ENCODE measurements around the gene DVL3. TPM values are rescaled to one million over a fixed set of nuclear protein-coding genes. Genes with fewer than 3 reads are reported as not detected.
A peak's percentile ranks its signal among the peaks of the same experiment; 100 is the strongest.
"Not testable (repeated sequence)": the region's sequence is repeated elsewhere in the genome, so short reads cannot be mapped to it uniquely, and the experiment has no call there.

Gene DVL3
- 51.7 and 61.6 TPM in 2 replicates for total RNA-seq

DNA sequence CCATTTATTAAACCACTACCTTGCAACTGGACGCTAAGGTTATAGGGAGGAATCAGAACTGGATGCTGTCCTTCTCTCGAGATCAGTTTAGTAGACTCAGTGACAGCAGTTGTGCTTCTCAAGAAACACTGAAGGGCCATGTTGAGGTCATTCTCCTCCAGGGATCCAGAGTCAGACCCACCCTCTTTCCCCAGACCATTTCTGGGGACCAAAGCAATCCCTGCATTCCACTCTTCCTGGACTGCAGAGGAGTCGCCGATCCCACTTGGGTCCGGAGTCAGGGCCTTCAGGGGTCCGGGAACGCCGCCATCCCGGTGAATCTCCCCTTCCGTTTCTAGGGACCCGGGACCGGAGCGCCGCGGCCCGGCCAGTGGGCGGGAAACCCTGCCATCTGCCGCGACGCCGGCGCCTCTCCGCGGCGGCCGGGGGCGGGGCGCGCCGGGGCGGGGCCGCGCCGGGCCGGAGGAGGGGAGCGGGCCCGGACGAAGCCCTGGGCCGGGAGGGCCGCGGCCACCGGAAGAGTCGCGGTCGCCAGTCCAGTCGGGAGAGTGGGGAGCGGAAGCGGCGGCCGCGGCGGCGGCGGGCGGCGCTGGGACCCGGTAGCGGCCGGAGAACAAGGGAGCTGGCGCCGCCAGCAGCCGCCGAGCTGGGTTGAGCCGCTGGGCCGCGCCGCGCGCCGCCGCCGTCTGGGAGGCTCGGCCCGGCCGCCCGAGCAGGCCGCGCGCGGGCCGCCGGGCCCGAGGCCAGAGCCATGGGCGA lies at the start of gene DVL3:
DVL3 (plus strand) TSS at position 493 of the 759 bp plus-strand sequence; CDS start at position 752, 259 bp downstream.
- TF ChIP-seq, protein P1, sequence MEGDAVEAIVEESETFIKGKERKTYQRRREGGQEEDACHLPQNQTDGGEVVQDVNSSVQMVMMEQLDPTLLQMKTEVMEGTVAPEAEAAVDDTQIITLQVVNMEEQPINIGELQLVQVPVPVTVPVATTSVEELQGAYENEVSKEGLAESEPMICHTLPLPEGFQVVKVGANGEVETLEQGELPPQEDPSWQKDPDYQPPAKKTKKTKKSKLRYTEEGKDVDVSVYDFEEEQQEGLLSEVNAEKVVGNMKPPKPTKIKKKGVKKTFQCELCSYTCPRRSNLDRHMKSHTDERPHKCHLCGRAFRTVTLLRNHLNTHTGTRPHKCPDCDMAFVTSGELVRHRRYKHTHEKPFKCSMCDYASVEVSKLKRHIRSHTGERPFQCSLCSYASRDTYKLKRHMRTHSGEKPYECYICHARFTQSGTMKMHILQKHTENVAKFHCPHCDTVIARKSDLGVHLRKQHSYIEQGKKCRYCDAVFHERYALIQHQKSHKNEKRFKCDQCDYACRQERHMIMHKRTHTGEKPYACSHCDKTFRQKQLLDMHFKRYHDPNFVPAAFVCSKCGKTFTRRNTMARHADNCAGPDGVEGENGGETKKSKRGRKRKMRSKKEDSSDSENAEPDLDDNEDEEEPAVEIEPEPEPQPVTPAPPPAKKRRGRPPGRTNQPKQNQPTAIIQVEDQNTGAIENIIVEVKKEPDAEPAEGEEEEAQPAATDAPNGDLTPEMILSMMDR (IDR thresholded peaks at IDR 0.05; ENCODE audit: insufficient read depth, low read length, poor library complexity, severe bottlenecking): no peak
- DNase-seq (ENCODE audit: low read depth): no peak

DNA sequence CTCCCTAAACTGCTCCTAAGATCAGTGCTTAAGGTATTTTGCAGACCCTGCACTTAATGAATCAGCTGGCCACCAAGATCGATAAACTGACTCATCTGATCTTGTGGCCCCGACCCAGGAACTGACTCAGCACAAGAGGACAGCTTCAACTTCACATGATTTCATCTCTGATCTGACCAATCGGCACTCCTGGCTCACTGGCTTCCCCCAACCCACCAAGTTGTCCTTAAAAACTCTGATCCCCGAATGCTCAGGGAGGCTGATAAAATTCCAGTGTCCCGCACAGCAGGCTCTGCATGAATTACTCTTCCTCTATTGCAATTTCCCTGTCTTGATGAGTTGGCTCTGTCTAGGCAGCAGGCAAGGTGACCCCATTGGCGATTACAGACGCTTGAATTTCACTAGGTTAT lies 44.9 kb upstream of the DVL3 start:
- no peak overlapping the region for H3K4me3 ChIP-seq (ENCODE audit: low read depth, low read length)
- no peaks in the 10 kb centered on the region for H3K27me3 ChIP-seq (ENCODE audit: control insufficient read depth, insufficient read depth, low read length)
- no peaks in the 10 kb centered on the region for H3K36me3 ChIP-seq (ENCODE audit: control insufficient read depth, insufficient read depth, low read length)
- no peak for DNase-seq (ENCODE audit: low read depth)
- TF ChIP-seq, protein P1 (IDR thresholded peaks at IDR 0.05; ENCODE audit: insufficient read depth, low read length, poor library complexity, severe bottlenecking): no peak

More for the DNA sequence above, at the start of gene DVL3:
- Histone ChIP-seq H3K36me3 (ENCODE audit: control insufficient read depth, insufficient read depth, low read length) (no peaks in the 10 kb centered on the region), H3K27me3 (ENCODE audit: control insufficient read depth, insufficient read depth, low read length) (no peaks in the 10 kb centered on the region), H3K4me3 (ENCODE audit: low read depth, low read length) (peak within 1 kb of the TSS; percentile 96)

DNA sequence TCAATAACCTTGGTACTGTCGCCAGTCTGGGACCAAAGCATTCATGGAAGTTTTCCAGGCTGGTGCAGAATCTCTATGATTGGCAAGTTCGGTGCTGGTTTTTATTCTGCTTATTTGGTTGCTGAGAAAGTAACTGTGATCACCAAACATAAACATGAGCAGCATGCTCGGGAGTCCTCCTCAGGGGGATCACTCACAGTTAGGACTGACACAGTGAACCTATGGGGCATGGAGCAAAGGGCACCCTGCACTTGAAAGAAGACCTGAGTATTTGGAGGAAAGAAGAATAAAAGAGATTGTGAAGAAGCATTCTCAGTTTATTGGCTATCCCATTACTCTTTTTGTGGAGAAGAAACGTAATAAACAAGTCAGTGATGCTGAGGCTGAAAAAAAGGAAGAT lies 39.2 kb upstream of the DVL3 start:
- TF ChIP-seq, protein P1 (IDR thresholded peaks at IDR 0.05; ENCODE audit: insufficient read depth, low read length, poor library complexity, severe bottlenecking): no peak
- no peaks in the 10 kb centered on the region for H3K36me3 ChIP-seq (ENCODE audit: control insufficient read depth, insufficient read depth, low read length)
- no peak overlapping the region for H3K4me3 ChIP-seq (ENCODE audit: low read depth, low read length)
- no peaks in the 10 kb centered on the region for H3K27me3 ChIP-seq (ENCODE audit: control insufficient read depth, insufficient read depth, low read length)
- DNase-seq (ENCODE audit: low read depth): no peak

DNA sequence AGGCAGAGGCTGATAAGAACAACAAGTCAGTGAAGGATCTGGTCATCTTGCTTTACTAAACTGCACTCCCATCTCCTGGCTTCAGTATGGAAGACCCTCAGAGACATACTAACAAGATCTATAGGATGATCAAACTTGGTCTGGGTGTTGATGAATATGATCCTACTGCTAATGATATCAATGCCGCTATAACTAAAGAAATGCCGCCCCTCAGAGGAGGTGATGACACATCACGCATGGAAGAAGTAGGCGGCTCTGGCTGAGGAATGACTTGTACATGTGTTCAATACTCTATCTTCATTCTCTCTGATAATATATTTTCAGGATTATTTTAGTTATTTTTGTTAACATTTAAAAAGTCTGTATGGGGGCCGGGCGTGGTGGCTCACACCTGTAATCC lies 37.5 kb upstream of the DVL3 start:
- Histone ChIP-seq H3K27me3 (ENCODE audit: control insufficient read depth, insufficient read depth, low read length) (no peaks in the 10 kb centered on the region), H3K4me3 (ENCODE audit: low read depth, low read length) (no peak overlapping the region), H3K36me3 (ENCODE audit: control insufficient read depth, insufficient read depth, low read length) (no peaks in the 10 kb centered on the region)
- TF ChIP-seq, protein P1 (IDR thresholded peaks at IDR 0.05; ENCODE audit: insufficient read depth, low read length, poor library complexity, severe bottlenecking): no peak
- DNase-seq (ENCODE audit: low read depth): no peak

DNA sequence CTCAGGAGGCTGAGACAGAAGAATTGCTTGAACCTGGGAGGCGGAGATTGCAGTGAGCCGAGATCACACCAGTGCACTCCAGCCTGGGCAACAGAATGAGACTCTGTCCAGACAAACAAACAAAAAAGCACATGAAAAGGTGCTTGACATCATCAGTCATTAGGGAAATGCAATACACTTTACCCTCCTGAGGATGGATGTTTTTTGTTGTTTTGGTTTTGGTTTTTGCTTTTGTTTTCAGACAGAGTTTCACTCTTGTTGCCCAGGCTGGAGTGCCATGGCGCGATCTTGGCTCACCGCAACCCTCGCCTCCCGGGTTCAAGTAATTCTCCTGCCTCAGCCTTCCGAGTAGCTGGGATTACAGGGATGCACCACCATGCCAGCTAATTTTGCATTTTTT lies 34.1 kb upstream of the DVL3 start:
- not testable (repeated sequence) for H3K27me3 ChIP-seq (ENCODE audit: control insufficient read depth, insufficient read depth, low read length); H3K4me3 ChIP-seq (ENCODE audit: low read depth, low read length); DNase-seq (ENCODE audit: low read depth); H3K36me3 ChIP-seq (ENCODE audit: control insufficient read depth, insufficient read depth, low read length)

DNA sequence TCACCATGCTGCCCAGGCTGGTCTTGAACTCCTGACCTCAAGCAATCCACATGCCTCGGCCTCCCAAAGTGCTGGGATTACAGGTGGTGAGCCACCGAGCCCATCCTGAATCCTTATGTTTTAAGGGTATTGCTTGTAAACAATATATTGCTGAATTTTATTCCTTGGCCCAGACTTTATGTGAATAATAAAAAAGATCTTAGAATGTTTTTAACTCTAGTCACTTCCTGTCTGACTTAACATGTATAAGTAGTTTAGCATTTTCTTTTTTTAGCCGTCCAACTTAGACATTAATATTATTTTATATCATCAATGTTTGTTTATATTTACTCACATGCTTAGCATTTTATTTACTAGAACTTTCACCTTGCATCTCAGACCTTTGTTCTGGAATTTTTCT lies 29.2 kb upstream of the DVL3 start:
- no peak for DNase-seq (ENCODE audit: low read depth)
- no peak overlapping the region for H3K4me3 ChIP-seq (ENCODE audit: low read depth, low read length)
- H3K36me3 ChIP-seq (ENCODE audit: control insufficient read depth, insufficient read depth, low read length): no peaks in the 10 kb centered on the region
- no peaks in the 10 kb centered on the region for H3K27me3 ChIP-seq (ENCODE audit: control insufficient read depth, insufficient read depth, low read length)
- TF ChIP-seq, protein P1 (IDR thresholded peaks at IDR 0.05; ENCODE audit: insufficient read depth, low read length, poor library complexity, severe bottlenecking): no peak
